HG03439 (cell line): ENCODE measurements around the gene PSG2.
"Not testable (repeated sequence)": the region's sequence is repeated elsewhere in the genome, so short reads cannot be mapped to it uniquely, and the experiment has no call there.

Experiments used
- ATAC-seq: cut with Tn5 transposase; IDR thresholded peaks from one replicate; pipeline ENCODE4 v1.9.1; 2021; ENCODE audit warnings: mild to moderate bottlenecking, moderate library complexity; ENCODE audit not compliant: unreplicated experiment

PSG2 gene

DNA sequence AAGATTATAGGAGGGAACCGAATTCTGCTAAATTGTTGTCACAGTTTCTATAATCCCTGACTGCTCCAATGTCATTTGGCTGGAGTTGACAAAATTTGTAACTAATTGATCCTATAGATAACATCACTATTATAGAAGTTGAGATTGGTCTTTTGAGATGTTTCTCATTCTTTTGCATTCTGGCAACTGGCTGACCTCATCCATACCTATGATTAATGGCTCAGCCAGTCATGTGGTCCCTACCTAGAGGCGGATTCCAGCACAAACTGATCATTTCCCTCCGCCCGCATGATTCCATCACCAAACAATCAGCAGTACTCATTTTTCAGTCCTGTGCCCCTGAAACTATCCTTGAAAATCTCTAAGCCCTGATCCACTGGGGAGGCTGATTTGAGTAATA lies 4.2 kb downstream of the PSG2 start:
- no peak for ATAC-seq

DNA sequence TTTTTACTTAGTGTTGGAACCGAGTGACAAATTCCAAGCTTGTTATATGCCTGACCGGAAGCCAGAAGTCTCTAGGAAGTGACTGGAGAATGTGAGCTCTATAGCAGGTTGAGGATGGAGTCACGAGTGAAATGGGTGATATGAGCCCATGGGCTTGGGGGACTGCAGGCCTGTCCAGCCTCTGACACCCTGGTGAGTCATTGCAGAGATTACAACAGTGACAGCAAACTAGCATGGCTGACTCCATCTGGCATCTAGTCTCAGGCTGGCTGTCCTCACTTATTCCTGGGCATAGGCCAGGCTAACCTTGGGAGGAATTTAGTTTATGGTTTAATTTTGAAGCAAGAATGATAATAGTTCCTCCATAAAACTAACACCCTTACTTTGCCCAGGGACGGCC lies 4.6 kb downstream of the PSG2 start:
- ATAC-seq: not testable (repeated sequence)

DNA sequence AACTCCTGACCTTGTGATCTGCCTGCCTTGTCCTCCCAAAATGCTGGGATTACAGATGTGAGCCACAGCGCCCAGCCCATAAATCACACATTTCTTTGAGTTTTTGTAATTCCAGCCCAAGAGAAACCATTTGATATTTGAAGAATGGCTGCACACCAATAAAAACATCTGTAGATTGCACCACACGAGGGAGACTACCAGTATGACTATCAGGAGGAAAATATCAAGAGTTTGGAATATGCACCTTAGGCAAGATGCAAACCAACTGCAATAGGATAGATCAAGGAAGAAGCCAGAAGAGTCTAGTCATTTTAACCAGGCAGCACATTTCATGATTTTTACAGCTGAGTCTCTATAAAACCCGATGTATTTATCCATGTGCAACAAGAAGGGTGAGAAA lies 20.1 kb downstream of the PSG2 start:
- not testable (repeated sequence) for ATAC-seq

GRCh38 chr19:43061326-43061725 lies 21.2 kb downstream of the PSG2 start:
- ATAC-seq: not testable (repeated sequence)

GRCh38 chr19:43060254-43060653 lies 22.2 kb downstream of the PSG2 start:
- ATAC-seq: not testable (repeated sequence)

- ATAC-seq: not testable (repeated sequence)
Measured at GRCh38 chr19:43059482-43059881, 23.0 kb downstream of the PSG2 start.

DNA sequence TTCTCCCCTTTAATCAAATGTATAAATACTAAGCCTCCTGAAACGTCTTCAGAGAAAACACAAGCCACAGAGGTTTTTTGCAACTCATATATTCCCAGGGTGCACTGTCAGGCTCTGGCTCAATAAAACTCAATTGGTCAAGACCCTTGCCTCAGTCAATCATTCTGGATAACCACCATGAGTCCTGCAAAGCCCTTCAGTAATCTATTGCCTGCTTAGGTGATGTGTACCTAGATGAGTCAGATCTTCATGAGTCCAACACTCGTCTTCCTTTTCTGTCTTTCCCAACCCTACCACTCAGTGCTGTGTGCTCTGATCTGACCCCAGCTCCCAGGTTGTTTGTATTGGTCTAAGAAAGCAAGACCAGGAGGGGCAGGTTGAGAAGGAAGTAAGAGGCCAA lies 24.1 kb downstream of the PSG2 start:
- not testable (repeated sequence) for ATAC-seq

DNA sequence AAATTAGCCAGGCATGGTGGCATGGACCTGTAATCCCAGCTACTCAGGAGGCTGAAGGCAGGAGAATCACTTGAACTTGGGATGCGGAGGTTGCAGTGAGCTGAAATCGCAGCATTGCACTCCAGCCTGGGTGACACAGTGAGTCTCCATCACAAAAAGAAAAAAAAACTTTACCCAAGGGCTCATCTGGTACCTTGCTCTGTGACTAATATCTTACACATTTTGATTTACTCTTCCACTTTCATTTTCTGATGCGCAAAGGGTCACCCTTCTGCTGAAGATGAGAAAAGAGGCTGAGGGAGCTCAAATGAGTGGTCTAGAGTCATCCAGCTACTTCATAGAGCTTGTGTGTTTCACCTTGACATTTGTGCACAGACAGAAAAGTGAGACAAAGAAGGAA lies 34.5 kb downstream of the PSG2 start:
- not testable (repeated sequence) for ATAC-seq

GRCh38 chr19:43046578-43046977 lies 35.9 kb downstream of the PSG2 start:
- not testable (repeated sequence) for ATAC-seq

DNA sequence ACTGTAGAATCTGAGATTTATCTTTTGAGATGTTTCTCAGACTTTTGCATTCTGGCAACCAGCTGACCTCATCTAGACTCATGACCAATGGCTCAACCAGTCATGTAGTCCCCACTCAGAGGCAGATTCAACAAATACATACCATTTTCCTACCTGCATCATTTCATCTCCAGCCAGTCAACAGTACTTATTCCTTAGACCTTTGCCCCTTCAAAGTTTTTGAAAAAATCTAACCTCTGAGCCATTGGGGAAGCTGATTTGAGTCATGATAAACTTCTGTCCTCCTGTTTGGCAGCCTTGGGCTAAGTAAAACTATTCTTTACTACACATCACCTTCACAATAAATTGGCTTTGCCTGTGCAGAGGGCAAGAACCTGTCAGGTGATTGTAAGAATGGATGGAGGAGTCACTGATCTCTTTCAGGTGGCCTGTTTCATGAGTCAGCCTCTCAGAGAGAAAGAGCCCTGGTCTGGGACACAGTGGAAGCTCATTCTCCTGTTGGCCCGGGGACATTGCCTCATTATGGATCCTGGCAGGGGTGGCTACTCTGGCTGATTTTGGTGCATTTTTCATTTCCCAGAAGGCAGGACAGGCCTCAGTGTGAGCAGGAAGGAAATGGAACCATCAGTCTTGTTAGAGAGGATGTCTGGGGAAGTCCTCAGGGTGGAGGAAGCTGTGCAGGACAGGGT lies 38.9 kb downstream of the PSG2 start:
- ATAC-seq: not testable (repeated sequence)

- ATAC-seq: not testable (repeated sequence)
Measured at GRCh38 chr19:43031645-43032044, 50.9 kb downstream of the PSG2 start.

GRCh38 chr19:43028866-43029265 lies 53.6 kb downstream of the PSG2 start:
- ATAC-seq: no peak

DNA sequence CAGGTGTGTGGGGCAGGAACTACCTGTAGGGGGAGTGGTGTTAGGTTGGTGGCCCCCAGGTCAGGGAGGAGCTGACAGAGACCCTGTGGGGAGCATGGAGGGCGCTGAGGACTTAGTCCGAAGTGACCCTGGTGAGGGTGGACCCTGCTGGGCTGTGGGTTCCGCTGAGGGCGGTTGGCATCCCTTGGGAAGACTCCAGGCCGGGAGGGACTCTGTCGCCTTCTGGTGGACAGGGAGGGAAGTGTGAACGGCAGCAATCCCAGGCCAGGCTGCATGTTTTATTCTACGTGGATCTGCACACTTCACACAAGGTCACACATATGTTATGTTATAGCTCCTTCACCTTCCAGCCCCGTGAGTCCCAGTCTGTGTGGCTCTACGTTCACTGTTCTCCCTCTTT lies 54.5 kb downstream of the PSG2 start:
- ATAC-seq: not testable (repeated sequence)

- not testable (repeated sequence) for ATAC-seq
Measured at GRCh38 chr19:43027061-43027460, 55.4 kb downstream of the PSG2 start.

- ATAC-seq: not testable (repeated sequence)
Measured at GRCh38 chr19:43026369-43026768, 56.1 kb downstream of the PSG2 start, which contains the start of gene PSG11. TSS of gene PSG11 (minus strand) at chr19:43026469. CDS start at chr19:43026372, 97 bp downstream.

- ATAC-seq: not testable (repeated sequence)
Measured at GRCh38 chr19:43022098-43022497, 60.4 kb downstream of the PSG2 start.

DNA sequence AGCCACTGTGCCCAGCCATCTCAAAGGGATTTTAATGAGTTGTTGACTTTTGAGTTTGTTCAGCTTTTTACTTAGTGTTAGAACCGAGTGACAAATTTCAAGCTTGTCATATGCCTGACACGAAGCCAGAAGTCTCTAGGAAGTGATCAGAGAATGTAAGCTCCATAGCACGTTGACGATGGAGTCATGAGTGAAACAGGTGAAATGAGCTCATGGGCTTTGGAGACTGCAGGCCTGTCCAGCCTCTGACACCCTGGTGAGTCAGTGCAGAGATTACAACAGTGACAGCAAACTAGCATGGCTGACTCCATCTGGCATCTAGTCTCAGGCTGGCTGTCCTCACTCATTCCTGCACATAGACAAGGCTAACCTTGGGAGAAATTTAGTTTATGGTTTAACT lies 60.9 kb downstream of the PSG2 start:
- not testable (repeated sequence) for ATAC-seq

- not testable (repeated sequence) for ATAC-seq
Measured at GRCh38 chr19:43019588-43019987, 62.9 kb downstream of the PSG2 start.
